Anterior cingulate cortex (tissue), 58 donors: Measurements from ENCODE around the gene CHD2.
"Not testable (repeated sequence)": the region's sequence is repeated elsewhere in the genome, so short reads cannot be mapped to it uniquely, and the experiment has no call there.

ENCODE experiments used
- DNase-seq, 58 donors: peaks; one replicate each; lab custom pipeline; 2025; lab: John Stamatoyannopoulos, UW

CHD2 gene

DNA sequence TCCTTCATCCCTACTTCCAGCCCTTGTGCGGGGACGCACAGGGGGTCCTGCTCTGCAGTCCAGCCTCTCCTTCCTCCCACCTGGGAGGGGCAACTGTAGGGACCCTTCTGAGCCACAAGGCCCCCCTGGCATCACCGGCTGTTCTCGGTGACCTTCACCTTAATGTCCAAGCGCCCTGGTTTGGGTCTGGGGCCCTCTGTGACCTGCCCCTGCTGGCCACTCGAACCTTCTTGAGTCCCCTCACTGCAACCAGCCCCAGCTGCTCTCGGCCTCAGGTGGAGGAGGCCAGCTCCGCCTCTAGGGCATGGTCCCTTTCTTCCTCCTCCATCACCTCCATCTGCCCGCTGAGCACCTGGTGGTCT, 131.0 kb downstream of the CHD2 start:
- no peak for DNase-seq

GRCh38 chr15:93031557-93032384, 131.6 kb downstream of the CHD2 start:
- DNase-seq: not testable (repeated sequence)

- DNase-seq: not testable (repeated sequence)
These were observed 132.5 kb downstream of the CHD2 start for GRCh38 chr15:93032515-93033206.

- no peak for DNase-seq
These were observed 133.4 kb downstream of the CHD2 start for GRCh38 chr15:93033434-93034045.

DNA sequence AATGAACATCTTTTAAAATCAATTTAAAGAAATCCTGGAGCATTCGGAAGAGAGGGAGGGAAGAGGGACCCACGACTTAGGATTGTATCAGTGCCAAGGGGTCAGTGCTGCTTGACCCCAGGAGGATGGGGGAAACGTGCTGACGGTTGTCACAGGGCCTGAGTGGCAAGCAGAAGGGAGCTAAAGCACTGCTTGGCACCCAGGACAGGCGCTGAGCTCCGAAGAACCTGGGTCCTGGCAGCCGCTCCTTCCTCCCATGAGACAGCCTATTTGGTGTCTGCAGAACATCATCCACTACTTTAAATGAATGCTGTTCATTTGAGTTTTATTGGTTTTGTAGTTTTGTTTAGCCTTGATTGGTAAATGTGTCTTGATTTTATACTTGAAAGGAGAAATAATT, 134.4 kb downstream of the CHD2 start:
- DNase-seq: no peak

DNA sequence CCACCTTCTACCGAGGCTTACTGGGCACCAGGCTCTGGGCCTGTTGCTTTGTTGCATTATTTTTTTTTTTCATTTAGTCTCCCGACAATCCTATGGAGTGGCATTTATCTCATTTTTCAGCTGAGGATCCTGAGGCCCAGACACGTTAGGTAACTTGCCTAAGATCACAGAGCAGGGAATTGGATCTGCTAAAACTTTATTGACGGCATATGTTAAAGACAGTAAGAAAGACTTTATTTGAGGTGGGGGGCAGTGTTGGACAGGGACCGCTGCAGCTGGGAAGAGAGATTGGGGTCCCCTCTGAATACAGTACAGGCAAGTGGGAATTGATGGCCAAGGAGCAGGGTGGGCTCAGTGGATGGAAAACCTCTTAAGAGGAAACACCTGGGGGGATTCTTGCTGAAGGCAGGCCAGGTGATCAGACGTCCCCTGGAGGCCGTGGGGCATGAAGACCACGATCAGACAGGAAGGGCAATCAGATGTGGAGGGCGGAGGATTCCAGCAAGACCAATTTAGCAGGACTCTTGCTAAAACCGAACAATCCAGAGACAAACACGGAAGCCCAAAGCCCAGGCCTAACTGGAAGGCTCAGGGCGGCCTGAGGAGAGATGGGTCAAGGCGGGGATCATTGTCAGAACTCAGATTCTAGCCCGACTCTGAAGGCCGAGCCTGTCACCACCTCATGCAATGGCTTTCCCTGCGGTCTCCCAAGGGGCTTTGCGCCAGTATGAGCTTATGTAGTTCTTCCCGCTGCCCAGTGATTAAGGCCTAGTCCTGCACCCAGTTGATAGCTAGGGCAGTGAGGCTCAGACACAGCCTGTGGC, 135.2 kb downstream of the CHD2 start:
- no peak for DNase-seq

DNA sequence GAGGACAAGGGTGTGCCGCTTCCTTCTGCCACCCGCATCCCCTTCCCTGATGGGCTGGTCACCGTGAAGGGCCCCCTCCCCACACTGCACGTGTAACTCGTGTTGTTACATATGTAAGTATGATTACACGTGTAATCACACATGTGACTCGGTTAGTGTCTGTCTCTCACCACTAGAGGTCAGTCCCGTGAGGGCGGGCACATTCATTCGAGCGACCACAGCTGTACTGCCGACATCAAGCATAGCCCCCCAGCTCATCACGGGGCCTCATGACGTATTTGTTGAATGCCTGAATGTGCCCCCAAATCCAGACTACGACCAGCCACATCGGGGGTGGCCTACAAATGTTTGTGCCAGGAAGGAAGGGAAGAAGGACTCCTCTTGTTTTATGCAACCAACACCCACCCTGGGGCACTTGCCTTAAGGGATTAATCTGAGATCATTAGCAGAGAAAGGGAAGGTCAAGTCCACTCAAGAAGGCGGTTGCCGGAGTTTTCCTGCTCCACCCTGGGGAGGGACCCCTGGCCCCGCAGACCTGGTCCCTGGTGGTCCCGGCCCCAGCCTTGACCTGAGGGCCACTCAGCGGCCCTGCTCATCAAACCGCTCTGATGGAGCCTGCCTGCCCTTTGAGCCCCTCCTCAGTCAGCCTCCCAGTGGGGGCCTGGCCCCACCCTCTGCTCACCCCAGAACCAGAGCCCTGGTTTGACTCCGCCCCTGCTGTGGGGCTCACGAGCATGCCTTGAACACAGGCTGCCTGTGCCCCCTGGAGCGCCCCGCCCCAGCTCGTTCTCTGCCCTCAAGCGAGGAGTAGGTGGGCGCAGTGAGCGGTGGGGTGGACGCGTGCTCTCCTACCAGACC, 136.1 kb downstream of the CHD2 start:
- no peak for DNase-seq

DNA sequence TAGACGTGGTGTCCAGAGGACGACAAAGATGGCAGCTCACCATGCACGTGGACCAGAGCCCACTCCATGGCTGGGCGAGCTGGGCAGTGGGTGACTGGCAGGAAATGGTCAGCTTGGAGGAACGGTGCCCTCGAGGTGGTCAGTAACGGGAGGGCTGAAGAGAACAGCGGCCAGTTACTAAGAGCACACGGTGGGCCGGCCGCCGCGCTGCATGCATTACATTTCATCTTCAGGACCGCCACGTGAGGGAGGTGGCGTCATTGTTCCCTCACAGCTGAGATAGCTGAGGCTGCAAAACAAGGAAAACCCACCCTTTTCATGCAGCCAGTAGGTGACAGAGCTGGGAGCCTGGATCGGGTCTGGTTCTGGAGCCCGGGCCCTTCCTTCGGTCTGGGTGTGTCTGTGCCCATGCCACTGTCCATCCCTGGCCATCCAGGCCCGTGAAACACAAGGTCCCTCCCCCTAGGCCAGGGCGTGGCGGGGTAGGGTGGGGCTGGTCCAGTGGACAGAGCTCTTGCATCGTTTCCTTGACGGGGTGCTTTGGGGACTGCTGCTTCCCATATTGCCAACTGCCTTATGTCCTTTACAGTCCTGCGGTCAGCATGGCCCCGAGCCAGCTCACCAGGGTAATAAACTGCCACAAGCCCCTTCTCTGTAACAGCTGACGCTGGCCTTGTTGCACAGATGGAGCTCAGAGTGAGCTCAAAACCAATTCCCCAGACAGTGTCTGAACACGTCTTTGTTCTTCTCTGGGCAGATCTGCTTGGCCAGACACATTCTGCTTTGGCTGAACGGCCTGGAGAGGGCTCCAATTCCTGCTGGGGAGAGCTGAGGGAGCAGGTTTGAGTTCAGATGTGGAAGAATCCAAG, 137.1 kb downstream of the CHD2 start:
- DNase-seq: peak in 41 of 58 donors; percentile 14 to 77 (median 52)

DNA sequence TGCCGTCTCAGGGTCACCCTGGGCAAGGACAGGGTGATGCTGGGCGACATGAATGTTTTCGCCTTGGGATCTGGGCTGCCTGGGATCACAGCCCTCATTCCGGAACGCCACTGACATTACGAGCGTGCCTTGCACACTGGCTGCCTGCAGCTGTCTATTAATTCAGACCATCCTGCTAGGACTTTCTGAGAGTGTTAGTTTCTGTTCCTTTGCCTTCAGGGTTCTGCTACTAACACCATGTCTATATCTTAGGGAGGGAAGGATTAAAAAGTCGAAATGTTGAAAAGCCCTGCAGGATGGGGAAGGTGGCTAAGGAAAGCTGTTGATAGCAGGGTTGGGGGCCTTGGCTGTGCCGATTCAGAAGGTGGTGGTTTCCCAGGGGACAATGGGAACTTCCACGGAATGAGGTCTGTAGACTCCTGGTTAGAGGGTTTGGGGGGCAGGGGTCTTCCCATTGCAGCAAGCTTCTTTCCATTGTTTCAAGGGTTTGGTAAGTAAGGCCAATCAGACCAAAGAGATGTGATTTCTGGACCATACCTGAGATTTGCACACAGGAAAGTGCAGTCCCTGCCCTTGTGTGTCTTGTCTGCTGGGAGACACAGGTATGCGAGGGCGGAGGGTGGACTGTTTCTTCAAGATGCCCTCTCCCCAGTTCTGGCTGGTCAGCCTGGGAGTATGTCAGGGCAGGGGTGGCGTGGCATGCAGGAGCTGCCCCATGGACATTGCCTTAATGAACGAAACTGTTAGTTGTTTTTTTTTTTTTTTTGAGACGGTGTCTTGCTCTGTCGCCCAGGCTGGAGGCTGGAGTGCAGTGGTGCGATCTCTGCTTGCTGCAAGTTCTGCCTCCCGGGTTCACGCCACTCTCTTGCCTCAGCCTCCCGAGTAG, 137.9 kb downstream of the CHD2 start:
- no peak for DNase-seq

DNA sequence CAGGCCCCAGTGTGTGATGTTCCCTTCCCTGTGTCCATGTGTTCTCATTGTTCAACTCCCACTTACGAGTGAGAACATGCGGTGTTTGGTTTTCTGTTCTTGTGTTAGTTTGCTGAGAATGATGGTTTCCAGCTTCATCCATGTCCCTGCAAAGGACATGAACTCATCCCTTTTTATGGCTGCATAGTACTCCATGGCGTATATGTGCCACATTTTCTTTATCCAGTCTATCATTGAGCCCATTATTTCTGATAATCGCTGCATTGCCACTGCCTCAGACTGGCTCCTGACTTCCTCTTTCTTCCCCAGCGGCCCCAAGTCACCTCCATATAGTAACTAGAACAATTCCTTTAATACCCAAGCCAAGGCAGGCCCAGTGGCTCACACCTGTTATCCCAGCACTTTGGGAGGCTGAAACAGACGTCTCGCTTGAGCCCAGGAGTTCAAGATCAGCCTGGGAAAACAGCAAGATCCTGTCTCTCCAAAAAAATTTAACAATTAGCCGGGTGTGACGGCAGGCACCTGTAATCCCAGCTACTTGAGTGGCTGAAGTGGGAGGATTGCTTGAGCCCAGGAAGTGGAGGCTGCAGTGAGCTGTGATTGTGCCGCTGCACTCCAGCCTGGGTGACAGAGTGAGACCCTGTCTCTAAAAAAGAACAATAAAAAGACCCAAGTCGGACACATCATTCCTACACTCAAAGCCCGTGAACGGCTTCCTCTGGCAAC, 139.6 kb downstream of the CHD2 start:
- DNase-seq: not testable (repeated sequence)

DNA sequence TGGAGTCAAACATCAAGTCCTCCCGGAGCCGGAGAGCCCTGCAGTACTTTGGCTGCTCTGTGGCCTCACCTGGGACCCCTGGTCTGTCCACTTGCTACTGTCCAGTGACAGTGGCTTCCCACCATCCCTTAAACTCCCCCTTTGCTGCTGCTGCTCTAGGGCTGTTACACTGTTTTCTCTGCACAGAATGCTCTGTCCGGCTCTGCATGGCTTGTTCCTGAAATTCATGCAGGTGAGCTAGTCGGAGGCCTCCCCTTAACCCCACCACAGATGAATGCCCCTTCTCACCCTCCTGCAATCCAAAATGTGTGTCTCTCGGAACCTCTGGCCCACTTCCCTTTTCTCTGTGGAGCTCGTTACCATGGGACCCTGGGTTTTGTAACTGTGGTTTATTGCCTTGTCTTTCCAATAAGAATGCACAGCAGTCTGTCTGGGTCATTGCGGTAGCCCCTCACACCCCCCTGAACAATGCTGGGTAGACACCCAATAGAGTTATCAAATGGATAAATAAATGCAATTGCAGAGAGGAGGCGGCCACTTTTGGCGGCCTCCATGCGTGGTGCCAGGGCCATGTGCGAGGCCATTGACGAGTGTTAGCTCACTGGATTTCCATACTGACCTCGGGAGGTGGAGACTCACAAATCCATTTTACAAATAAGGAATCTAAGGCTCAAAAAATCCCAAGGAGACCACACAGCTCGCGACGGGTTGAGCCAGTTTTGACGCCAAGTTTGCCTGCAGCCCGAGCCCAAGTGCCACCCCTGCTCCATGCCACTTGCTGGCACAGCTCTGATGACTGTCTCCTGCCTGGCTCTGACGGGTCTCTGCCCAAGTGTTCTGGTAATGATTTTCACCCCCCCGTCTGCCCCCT, 140.4 kb downstream of the CHD2 start:
- peak in 1 of 58 donors; percentile 28 for DNase-seq

DNA sequence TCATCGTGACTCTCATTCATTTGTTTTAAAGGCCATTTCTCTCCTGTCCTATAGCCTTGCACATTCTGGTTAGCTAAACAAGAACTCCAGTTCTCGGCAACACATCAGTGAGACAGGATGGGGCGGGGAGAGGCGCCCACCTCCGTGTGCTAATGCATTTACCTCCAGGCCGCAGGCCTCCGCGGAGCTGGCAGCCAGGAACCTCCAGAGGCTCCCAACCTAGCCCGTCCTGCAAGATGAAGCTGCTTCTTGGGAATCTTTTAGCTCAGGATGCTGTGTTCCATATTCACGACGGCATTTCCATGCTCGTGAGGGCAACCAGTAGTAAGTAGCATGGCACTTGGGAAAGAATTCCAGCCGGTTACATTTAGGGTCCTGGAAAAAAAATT, 141.0 kb downstream of the CHD2 start:
- DNase-seq: no peak

DNA sequence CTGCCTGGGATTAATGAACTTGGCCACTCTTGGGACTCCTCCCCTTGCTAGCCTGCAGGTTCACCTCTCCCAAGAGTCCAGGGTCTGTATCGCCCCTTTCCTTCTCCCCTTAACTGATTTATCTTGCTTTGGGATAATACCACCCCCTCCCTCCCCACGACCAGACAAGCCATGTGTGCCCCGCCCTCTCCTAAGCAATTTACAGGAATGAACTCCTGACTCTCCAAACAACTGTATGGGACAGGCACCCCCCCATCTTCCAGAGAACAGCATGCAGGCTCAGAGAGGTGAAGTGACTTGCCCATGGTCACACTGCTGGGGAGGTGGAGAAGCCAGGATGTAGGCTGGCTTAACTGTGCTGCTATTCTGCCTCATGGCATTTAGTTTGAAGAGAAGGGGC, 142.1 kb downstream of the CHD2 start:
- DNase-seq: no peak

DNA sequence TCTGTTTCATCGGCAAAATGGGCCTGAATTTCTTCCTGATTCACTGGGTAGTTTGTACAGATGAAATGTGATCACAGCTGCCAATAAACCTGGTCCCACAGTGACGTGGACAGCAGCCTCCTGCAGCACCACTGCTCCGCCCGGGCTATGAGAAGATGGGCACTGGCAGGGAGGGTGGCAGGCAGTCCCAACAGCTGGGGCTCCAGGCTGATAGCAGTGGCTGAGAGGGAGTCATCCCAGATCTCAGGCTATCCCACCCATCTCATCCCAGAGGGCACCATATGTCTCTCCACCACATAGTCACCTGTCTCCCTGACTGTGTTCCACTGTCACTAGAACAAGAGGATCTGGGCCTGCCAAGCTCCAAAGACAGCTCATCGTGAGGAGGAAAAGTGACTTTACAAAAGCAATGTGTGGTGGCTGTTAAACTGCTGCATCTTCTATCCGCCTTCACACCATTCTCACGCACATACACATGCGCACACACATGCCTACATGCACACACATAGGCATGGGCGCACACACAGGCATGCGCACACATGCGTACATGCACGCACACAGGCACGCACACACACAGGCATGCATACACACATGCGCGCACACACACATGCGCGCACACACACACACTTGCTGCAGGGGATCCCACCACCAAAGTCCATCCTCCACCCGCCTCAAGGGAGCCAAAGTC, 142.7 kb downstream of the CHD2 start:
- peak in 1 of 58 donors; percentile 56 for DNase-seq

DNA sequence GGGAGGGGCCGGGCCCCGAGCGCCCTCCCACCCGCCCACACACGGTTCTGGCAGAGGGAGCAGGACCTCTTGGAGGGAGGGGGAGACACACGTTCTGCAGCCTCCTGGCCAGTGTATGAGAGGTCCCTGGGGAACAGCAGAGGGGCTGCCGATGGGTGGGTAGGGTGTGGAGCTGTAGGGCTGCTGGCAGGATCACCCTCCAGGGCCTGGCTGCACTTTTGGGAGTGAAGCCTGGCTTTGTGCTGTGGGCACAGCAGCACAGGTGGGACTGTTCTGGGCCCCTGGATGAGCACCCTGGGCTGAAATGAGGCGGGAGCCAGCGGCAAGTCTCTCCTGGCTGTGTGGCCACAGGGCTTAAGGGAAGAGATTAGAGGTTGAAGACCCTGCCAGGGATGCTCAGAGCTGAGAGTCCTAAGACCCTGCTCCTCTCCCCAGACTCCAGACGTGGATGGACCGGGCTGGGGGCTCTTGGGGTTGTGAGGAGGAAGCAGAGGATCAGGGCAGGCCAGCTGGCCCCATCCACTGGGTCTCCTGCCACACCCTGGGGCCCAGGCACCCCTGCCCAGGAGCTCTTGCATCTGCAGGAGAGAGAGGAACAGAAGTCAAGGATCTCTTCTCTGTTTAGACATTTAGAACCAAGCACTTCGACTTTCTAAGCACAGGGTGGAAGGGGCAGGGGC, 143.6 kb downstream of the CHD2 start:
- no peak for DNase-seq
